Fibroblast of the aortic adventitia (primary cell): ENCODE results near the gene MAN2A2. TPM values are rescaled to one million over a fixed set of nuclear protein-coding genes. Genes with fewer than 3 reads are reported as not detected.

Experiments
- DNase-seq: peaks from one replicate; pipeline ENCODE4 v3.0.0-alpha.2; 2010; ENCODE audit warnings: low read depth
- H3K4me3 ChIP-seq: 2 replicates; pipeline ENCODE4 v1.5.1; 2011; ENCODE audit warnings: low read depth, mild to moderate bottlenecking, control low read depth, low read length, moderate library complexity
- small RNA-seq: library from RNA; depleted of rRNA; stranded (forward); fragments of <200 nt; gene quantifications from one replicate; pipeline ENCODE3, GENCODE V24; 2012
- total RNA-seq: library from RNA; depleted of rRNA; stranded (reverse); fragments of >200 nt; gene quantifications from 2 replicates; pipeline ENCODE4 v1.2.3, GENCODE V29; 2012; ENCODE audit warnings: low replicate concordance
- TF ChIP-seq, protein P1 (sequence below): IDR thresholded peaks from 2 replicates; pipeline ENCODE4 v1.5.1; 2011; ENCODE audit warnings: mild to moderate bottlenecking, low read length, control low read depth, inconsistent platforms; ENCODE audit not compliant: insufficient read depth

MAN2A2 gene
- total RNA-seq, 1 donor, result 11.0 TPM

GRCh38 chr15:90967206-90967605 lies 64.1 kb downstream of the MAN2A2 start:
- H3K4me3 ChIP-seq, result no peak overlapping the region
- TF ChIP-seq, protein P1, sequence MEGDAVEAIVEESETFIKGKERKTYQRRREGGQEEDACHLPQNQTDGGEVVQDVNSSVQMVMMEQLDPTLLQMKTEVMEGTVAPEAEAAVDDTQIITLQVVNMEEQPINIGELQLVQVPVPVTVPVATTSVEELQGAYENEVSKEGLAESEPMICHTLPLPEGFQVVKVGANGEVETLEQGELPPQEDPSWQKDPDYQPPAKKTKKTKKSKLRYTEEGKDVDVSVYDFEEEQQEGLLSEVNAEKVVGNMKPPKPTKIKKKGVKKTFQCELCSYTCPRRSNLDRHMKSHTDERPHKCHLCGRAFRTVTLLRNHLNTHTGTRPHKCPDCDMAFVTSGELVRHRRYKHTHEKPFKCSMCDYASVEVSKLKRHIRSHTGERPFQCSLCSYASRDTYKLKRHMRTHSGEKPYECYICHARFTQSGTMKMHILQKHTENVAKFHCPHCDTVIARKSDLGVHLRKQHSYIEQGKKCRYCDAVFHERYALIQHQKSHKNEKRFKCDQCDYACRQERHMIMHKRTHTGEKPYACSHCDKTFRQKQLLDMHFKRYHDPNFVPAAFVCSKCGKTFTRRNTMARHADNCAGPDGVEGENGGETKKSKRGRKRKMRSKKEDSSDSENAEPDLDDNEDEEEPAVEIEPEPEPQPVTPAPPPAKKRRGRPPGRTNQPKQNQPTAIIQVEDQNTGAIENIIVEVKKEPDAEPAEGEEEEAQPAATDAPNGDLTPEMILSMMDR, result no peak
- DNase-seq, result no peak

DNA sequence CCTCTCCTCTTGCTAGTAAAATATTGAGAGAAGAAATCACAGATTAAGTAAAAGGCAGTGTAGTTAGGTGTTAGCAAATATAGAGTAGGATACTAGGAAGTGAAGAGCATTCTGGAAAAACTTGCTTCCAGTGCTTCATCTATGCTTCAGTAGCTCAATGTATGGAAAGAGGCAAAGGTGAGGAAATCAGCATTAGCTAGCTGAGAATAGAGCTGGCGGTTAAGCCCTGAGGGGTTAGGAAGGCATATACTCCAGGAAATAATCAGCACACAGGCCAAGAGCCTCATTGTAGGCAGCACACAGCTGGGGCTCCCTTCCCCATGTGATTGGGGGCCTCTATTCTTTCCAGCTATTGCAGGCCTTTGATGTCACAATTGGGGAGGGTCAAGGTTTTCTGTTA lies 65.3 kb downstream of the MAN2A2 start:
- no peak for DNase-seq
- H3K4me3 ChIP-seq, result no peak overlapping the region
- TF ChIP-seq, protein P1, result no peak

GRCh38 chr15:90970274-90970673 lies 67.2 kb downstream of the MAN2A2 start:
- no peak for DNase-seq
- TF ChIP-seq, protein P1, result no peak
- no peak overlapping the region for H3K4me3 ChIP-seq

GRCh38 chr15:90972133-90972532 lies 69.0 kb downstream of the MAN2A2 start:
- TF ChIP-seq, protein P1, result no peak
- no peak overlapping the region for H3K4me3 ChIP-seq
- DNase-seq, result no peak

Small RNA genes lying within 50 kb of the gene (small RNA-seq; reads per million reads assigned to genes)
- not detected for gene RN7SL363P

Other genes with a start within 250 kb of the MAN2A2 start
- gene BLM, start 186.0 kb upstream of the MAN2A2 start, total RNA-seq, result 3.8 and 12.2 TPM in 2 replicates
- gene FURIN, start 34.7 kb upstream of the MAN2A2 start, total RNA-seq, result 45.0 and 67.4 TPM in 2 replicates
- 19.0 and 23.1 TPM in 2 replicates for gene FES, start 18.8 kb upstream of the MAN2A2 start, total RNA-seq
- gene HDDC3, start 29.2 kb downstream of the MAN2A2 start, total RNA-seq, result 4.3 and 12.9 TPM in 2 replicates
- 66.5 and 75.6 TPM in 2 replicates for gene UNC45A, start 32.0 kb downstream of the MAN2A2 start, total RNA-seq
- 10.1 and 22.7 TPM in 2 replicates for gene RCCD1, start 51.6 kb downstream of the MAN2A2 start, total RNA-seq
- gene PRC1, start 91.2 kb downstream of the MAN2A2 start, total RNA-seq, result 10.7 and 109 TPM in 2 replicates
- 5.3 and 31.2 TPM in 2 replicates for gene VPS33B, start 119.3 kb downstream of the MAN2A2 start, total RNA-seq
- gene SV2B, start 197.0 kb downstream of the MAN2A2 start, total RNA-seq, result 0.08 TPM in 1 of 2 replicates, not detected in the other